IPS-18c (cell line): Measurements from ENCODE around the gene CIB2.
"Not testable (repeated sequence)": the region's sequence is repeated elsewhere in the genome, so short reads cannot be mapped to it uniquely, and the experiment has no call there.

Experiments used
- H3K4me3 ChIP-seq: 2 replicates; pipeline ENCODE4 v1.7.0; 2013; ENCODE audit warnings: low read depth, mild to moderate bottlenecking, low read length, moderate library complexity; ENCODE audit not compliant: insufficient read depth
- H3K9me3 ChIP-seq: one replicate; pipeline ENCODE4 v1.6.1; 2013; ENCODE audit warnings: mild to moderate bottlenecking, low read length, moderate library complexity; ENCODE audit not compliant: control insufficient read depth, insufficient read depth

The CIB2 gene

GRCh38 chr15:78154955-78155354 is 23.7 kb upstream of the CIB2 start:
- Histone ChIP-seq H3K9me3 (no peaks in the 10 kb centered on the region), H3K4me3 (no peak overlapping the region)

GRCh38 chr15:78151075-78151474 is 19.8 kb upstream of the CIB2 start:
- not testable (repeated sequence) for H3K4me3 ChIP-seq, H3K9me3 ChIP-seq

GRCh38 chr15:78149805-78150751 is 18.8 kb upstream of the CIB2 start:
- H3K4me3 ChIP-seq: peak overlapping the region; percentile 92
- no peaks in the 10 kb centered on the region for H3K9me3 ChIP-seq

GRCh38 chr15:78149068-78149804 is 18.0 kb upstream of the CIB2 start, which contains the start of gene IDH3A:
IDH3A (plus strand) TSS chr15:78149362; CDS start chr15:78149404, 42 bp downstream.
- H3K4me3 ChIP-seq: peak within 1 kb of the TSS; percentile 92
- no peaks in the 10 kb centered on the region for H3K9me3 ChIP-seq

GRCh38 chr15:78148392-78149067 is 17.3 kb upstream of the CIB2 start:
- Histone ChIP-seq H3K4me3 (peak overlapping the region; percentile 62), H3K9me3 (no peaks in the 10 kb centered on the region)

- no peaks in the 10 kb centered on the region for H3K9me3 ChIP-seq
- H3K4me3 ChIP-seq: no peak overlapping the region
Measured at GRCh38 chr15:78147566-78147965, 16.3 kb upstream of the CIB2 start.

- H3K4me3 ChIP-seq: no peak overlapping the region
- H3K9me3 ChIP-seq: no peaks in the 10 kb centered on the region
Measured at GRCh38 chr15:78146425-78147154, 15.3 kb upstream of the CIB2 start.

GRCh38 chr15:78142332-78142731 is 11.1 kb upstream of the CIB2 start:
- no peak overlapping the region for H3K4me3 ChIP-seq
- H3K9me3 ChIP-seq: no peaks in the 10 kb centered on the region

GRCh38 chr15:78140292-78140691 is 9.0 kb upstream of the CIB2 start:
- Histone ChIP-seq H3K9me3 (no peaks in the 10 kb centered on the region), H3K4me3 (no peak overlapping the region)

- no peaks in the 10 kb centered on the region for H3K9me3 ChIP-seq
- no peak overlapping the region for H3K4me3 ChIP-seq
Measured at GRCh38 chr15:78139578-78139977, 8.3 kb upstream of the CIB2 start.

- no peaks in the 10 kb centered on the region for H3K9me3 ChIP-seq
- no peak overlapping the region for H3K4me3 ChIP-seq
Measured at GRCh38 chr15:78133801-78134200, 2.6 kb upstream of the CIB2 start.

- peak overlapping the region; percentile 84 for H3K4me3 ChIP-seq
Measured at GRCh38 chr15:78130466-78131294, 565 bp downstream of the CIB2 start.

GRCh38 chr15:78129751-78130287 is 1.4 kb downstream of the CIB2 start:
- Histone ChIP-seq H3K4me3 (peak overlapping the region; percentile 84; the same call in 1 of the 2 replicates), H3K9me3 (no peaks in the 10 kb centered on the region)

More at GRCh38 chr15:78130466-78131294, 565 bp downstream of the CIB2 start:
- H3K9me3 ChIP-seq: no peaks in the 10 kb centered on the region

GRCh38 chr15:78129077-78129750 is 2.0 kb downstream of the CIB2 start:
- H3K4me3 ChIP-seq: no peak overlapping the region
- H3K9me3 ChIP-seq: no peaks in the 10 kb centered on the region

- H3K4me3 ChIP-seq: no peak overlapping the region
- H3K9me3 ChIP-seq: no peaks in the 10 kb centered on the region
Measured at GRCh38 chr15:78127882-78128281, 3.4 kb downstream of the CIB2 start.
